Loucy (cell line): ENCODE measurements around the gene POLR3E.

Source experiments
- EZH2phosphoT487 ChIP-seq: fragments of 200-600 bp; IDR thresholded peaks from 2 replicates; pipeline ENCODE4 v1.6.1; 2018; ENCODE audit warnings: antibody characterized with exemption, mild to moderate bottlenecking, moderate library complexity, borderline replicate concordance
- TF ChIP-seq, protein P1 (sequence below): fragments of 200-600 bp; sonication (generic); conservative IDR thresholded peaks from 2 replicates; pipeline ENCODE4 v1.5.1; 2014; ENCODE audit warnings: mild to moderate bottlenecking, antibody characterized with exemption, low read length

DNA sequence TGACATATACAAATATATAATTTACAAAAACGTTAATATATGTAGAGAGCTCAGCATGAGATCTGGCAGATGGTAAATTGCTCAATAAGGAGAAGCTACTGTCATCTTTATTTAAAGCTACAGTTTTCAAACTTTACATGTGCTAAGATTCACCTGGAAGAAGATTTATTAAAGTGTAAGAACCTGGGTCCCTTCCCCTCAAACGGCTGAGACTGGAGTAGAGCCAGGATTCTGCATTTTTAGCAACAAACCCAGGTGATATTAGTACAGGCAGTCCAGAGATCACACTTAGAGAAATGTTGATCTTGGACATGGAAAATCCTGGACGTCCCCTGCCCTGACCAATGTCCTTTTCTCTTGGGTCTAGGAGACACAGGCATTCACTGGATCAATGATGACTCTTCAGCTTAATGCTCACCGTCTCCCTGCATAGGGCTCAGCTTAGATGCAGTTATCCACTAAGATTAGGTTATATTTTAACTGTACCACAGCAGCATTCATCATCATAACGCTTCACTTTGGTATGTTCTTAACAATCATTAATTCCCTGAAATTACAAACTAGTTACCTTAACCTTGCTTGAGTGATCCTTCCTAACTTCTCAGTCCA is 56.8 kb downstream of the POLR3E start:
- TF ChIP-seq, protein P1, sequence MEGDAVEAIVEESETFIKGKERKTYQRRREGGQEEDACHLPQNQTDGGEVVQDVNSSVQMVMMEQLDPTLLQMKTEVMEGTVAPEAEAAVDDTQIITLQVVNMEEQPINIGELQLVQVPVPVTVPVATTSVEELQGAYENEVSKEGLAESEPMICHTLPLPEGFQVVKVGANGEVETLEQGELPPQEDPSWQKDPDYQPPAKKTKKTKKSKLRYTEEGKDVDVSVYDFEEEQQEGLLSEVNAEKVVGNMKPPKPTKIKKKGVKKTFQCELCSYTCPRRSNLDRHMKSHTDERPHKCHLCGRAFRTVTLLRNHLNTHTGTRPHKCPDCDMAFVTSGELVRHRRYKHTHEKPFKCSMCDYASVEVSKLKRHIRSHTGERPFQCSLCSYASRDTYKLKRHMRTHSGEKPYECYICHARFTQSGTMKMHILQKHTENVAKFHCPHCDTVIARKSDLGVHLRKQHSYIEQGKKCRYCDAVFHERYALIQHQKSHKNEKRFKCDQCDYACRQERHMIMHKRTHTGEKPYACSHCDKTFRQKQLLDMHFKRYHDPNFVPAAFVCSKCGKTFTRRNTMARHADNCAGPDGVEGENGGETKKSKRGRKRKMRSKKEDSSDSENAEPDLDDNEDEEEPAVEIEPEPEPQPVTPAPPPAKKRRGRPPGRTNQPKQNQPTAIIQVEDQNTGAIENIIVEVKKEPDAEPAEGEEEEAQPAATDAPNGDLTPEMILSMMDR = no peak
- no peak for TF ChIP-seq EZH2phosphoT487
